GM18858 (cell line): ENCODE data around the gene VRK1.
"Not testable (repeated sequence)": the region's sequence is repeated elsewhere in the genome, so short reads cannot be mapped to it uniquely, and the experiment has no call there.

ENCODE experiments used
- ATAC-seq: cut with Tn5 transposase; IDR thresholded peaks from one replicate; pipeline ENCODE4 v1.9.1; 2021; ENCODE audit not compliant: unreplicated experiment

Gene VRK1

GRCh38 chr14:96796851-96797581 is at the start of gene VRK1:
TSS of gene VRK1 (plus strand) at chr14:96797382. CDS start at chr14:96833472, 36,090 bp downstream.
- ATAC-seq, result peak; percentile 93

- ATAC-seq, result no peak
These were observed 49.6 kb upstream of the VRK1 start for GRCh38 chr14:96747608-96748007.

- no peak for ATAC-seq
These were observed 48.8 kb upstream of the VRK1 start for GRCh38 chr14:96748362-96748761.

- ATAC-seq, result no peak
These were observed 45.7 kb upstream of the VRK1 start for GRCh38 chr14:96751505-96751904.

- no peak for ATAC-seq
These were observed 45.1 kb upstream of the VRK1 start for GRCh38 chr14:96752125-96752524.

- no peak for ATAC-seq
These were observed 44.6 kb upstream of the VRK1 start for GRCh38 chr14:96752594-96752993.

GRCh38 chr14:96754162-96754844 is 42.9 kb upstream of the VRK1 start:
- no peak for ATAC-seq

GRCh38 chr14:96754845-96755184 is 42.4 kb upstream of the VRK1 start:
- ATAC-seq, result no peak

GRCh38 chr14:96756745-96757144 is 40.4 kb upstream of the VRK1 start:
- ATAC-seq, result no peak

- ATAC-seq, result no peak
These were observed 39.7 kb upstream of the VRK1 start for GRCh38 chr14:96757456-96757855.

GRCh38 chr14:96761066-96761465 is 36.1 kb upstream of the VRK1 start:
- ATAC-seq, result no peak

- ATAC-seq, result peak; percentile 99
These were observed 34.5 kb upstream of the VRK1 start for GRCh38 chr14:96762650-96763049.

GRCh38 chr14:96764012-96764411 is 33.2 kb upstream of the VRK1 start:
- ATAC-seq, result no peak

GRCh38 chr14:96765205-96765604 is 32.0 kb upstream of the VRK1 start:
- ATAC-seq, result not testable (repeated sequence)

GRCh38 chr14:96772929-96773328 is 24.3 kb upstream of the VRK1 start:
- ATAC-seq, result no peak

GRCh38 chr14:96776791-96777190 is 20.4 kb upstream of the VRK1 start:
- no peak for ATAC-seq

- ATAC-seq, result no peak
These were observed 16.7 kb upstream of the VRK1 start for GRCh38 chr14:96780500-96780899.

GRCh38 chr14:96781371-96781770 is 15.8 kb upstream of the VRK1 start:
- no peak for ATAC-seq

- no peak for ATAC-seq
These were observed 14.7 kb upstream of the VRK1 start for GRCh38 chr14:96782436-96782835.

- ATAC-seq, result no peak
These were observed 13.9 kb upstream of the VRK1 start for GRCh38 chr14:96783043-96783914.

- ATAC-seq, result no peak
These were observed 13.3 kb upstream of the VRK1 start for GRCh38 chr14:96783915-96784224.

- no peak for ATAC-seq
These were observed 7.0 kb upstream of the VRK1 start for GRCh38 chr14:96790186-96790585.
